ENCODE data around the gene AGAP1. TPM values are rescaled to one million over a fixed set of nuclear protein-coding genes. Genes with fewer than 3 reads are reported as not detected.

AGAP1 gene
- total and polyA plus RNA-seq, 9 donors = 5.7 to 32.2 (median 20.2) TPM

GRCh38 chr2:235486729-235487128, 7.1 kb upstream of the AGAP1 start:
- Histone ChIP-seq H3K27ac (no peak overlapping the region), H3K9me3 (no peaks in the 10 kb centered on the region), H3K4me1 (ENCODE audit: insufficient read depth) (no peaks in the 10 kb centered on the region), H3K36me3 (no peaks in the 10 kb centered on the region), H3K27me3 (no peaks in the 10 kb centered on the region), H3K4me3 (no peak overlapping the region)
- TF ChIP-seq CTCF (IDR thresholded peaks at IDR 0.05) (no peak), EP300 (IDR thresholded peaks at IDR 0.05) (no peak), POLR2A (IDR thresholded peaks at IDR 0.05) (no peak)
- intact Hi-C loops (cut with DNase I) = no loop called here
- WGBS, 3 donors = 64 to 91% (median 80%) methylated on average over 1 of the region's 1 CpG
- DNase-seq = no peak

GRCh38 chr2:235489897-235490296, 3.9 kb upstream of the AGAP1 start:
- TF ChIP-seq CTCF (IDR thresholded peaks at IDR 0.05) (no peak), POLR2A (IDR thresholded peaks at IDR 0.05) (no peak)
- intact Hi-C loops (cut with DNase I) = loop anchor here in 1 of 4 donors (10.0 kb wide), 1 partner anchor 95 kb away; no protein-coding TSS in a partner anchor
- Histone ChIP-seq H3K4me3 (no peak overlapping the region), H3K27ac (no peak overlapping the region), H3K4me1 (ENCODE audit: insufficient read depth) (no peaks in the 10 kb centered on the region), H3K36me3 (no peaks in the 10 kb centered on the region), H3K9me3 (no peaks in the 10 kb centered on the region), H3K27me3 (no peaks in the 10 kb centered on the region)
- 79 to 83% (median 79%) methylated on average over 2 of the region's 2 CpGs for WGBS, 3 donors
- no peak for DNase-seq

GRCh38 chr2:235492850-235493344, 946 bp upstream of the AGAP1 start:
- TF ChIP-seq POLR2A (IDR thresholded peaks at IDR 0.05) (no peak), CTCF (IDR thresholded peaks at IDR 0.05) (no peak), EP300 (IDR thresholded peaks at IDR 0.05) (no peak)
- H3K27me3 ChIP-seq = no peaks in the 10 kb centered on the region
- 23 to 32% (median 26%) methylated on average over 27 of the region's 27 CpGs for WGBS, 3 donors
- DNase-seq = peak in 4 of 5 donors; percentile 31 to 61 (median 59)
- H3K9me3 ChIP-seq = no peaks in the 10 kb centered on the region
- peak overlapping the region; percentile 62 for H3K4me3 ChIP-seq
- peaks cover 3% of the 10 kb centered on the region for H3K4me1 ChIP-seq (ENCODE audit: insufficient read depth)
- intact Hi-C loops (cut with DNase I) = loop anchor here in 1 of 4 donors (10.0 kb wide), 1 partner anchor 92 kb away; no protein-coding TSS in a partner anchor
- H3K27ac ChIP-seq = peak overlapping the region in 1 of 2 donors; percentile 80
- no peaks in the 10 kb centered on the region for H3K36me3 ChIP-seq

GRCh38 chr2:235493402-235493774, 455 bp upstream of the AGAP1 start:
- WGBS, 3 donors = 3 to 7% (median 6%) methylated on average over 28 to 33 of the region's 33 CpGs
- Histone ChIP-seq H3K9me3 (no peaks in the 10 kb centered on the region), H3K4me1 (ENCODE audit: insufficient read depth) (peaks cover 3% of the 10 kb centered on the region), H3K4me3 (peak overlapping the region; percentile 62), H3K27me3 (no peaks in the 10 kb centered on the region), H3K36me3 (no peaks in the 10 kb centered on the region), H3K27ac (peak overlapping the region in 1 of 2 donors; percentile 80)
- TF ChIP-seq CTCF (IDR thresholded peaks at IDR 0.05) (no peak), EP300 (IDR thresholded peaks at IDR 0.05) (no peak), POLR2A (IDR thresholded peaks at IDR 0.05) (no peak)
- intact Hi-C loops (cut with DNase I) = loop anchor here in 1 of 4 donors (10.0 kb wide), 1 partner anchor 91 kb away; no protein-coding TSS in a partner anchor
- DNase-seq = no peak
